HCT116 (cell line): ENCODE results near the gene DNAJC18. TPM values are rescaled to one million over a fixed set of nuclear protein-coding genes. Genes with fewer than 3 reads are reported as not detected.
A peak's percentile ranks its signal among the peaks of the same experiment; 100 is the strongest.

Experiments
- ATAC-seq: fragments of 200-7000 bp; cut with Tn5 transposase; 2 replicates; pipeline ENCODE4 v1.9.1; 2020; ENCODE audit warnings: mild to moderate bottlenecking, moderate library complexity
- BruUV-seq: library from RNA; stranded (reverse); fragments of 400-500 nt; replicated peaks from 2 replicates; lab custom pipeline; 2021; lab: Mats Ljungman, UMichigan
- CTCF ChIA-PET: fragments of 300-600 bp; sonication (Branson Sonifier 250); formaldehyde crosslinking; loops from one replicate; lab custom pipeline; 2021; ENCODE audit warnings: antibody characterized with exemption; lab: Charles Lee
- POLR2A ChIA-PET: fragments of 300-600, 350-600 bp; sonication (Branson Sonifier 250); formaldehyde crosslinking; loops from one replicate; lab custom pipeline; 2021; ENCODE audit warnings: antibody characterized with exemption; lab: Charles Lee
- RAD21 ChIA-PET, 2 experiments: fragments of 300-600 bp; sonication (Branson Sonifier 250); formaldehyde crosslinking; loops; one replicate each; lab custom pipeline; 2023; ENCODE audit warnings: low total read pairs in 2 of 2; ENCODE audit not compliant: uncharacterized antibody in 2 of 2, unreplicated experiment in 2 of 2, low non-redundant PET in 1 of 2; lab: Charles Lee
- DNase-seq: peaks from one replicate; pipeline ENCODE4 v3.0.0-alpha.2; 2010; ENCODE audit warnings: low read depth, low spot score
- H2AFZ ChIP-seq: fragments of 200-600 bp; shearing (Covaris generic), sonication (generic); 2 replicates; pipeline ENCODE4 v1.6.1; 2017; ENCODE audit warnings: low read depth, mixed run types, mixed read lengths, antibody characterized with exemption, low read length; ENCODE audit not compliant: poor library complexity, severe bottlenecking
- H3K27ac ChIP-seq: 2 replicates; pipeline ENCODE4 v1.5.1; 2012; ENCODE audit warnings: low read depth, low read length
- H3K27me3 ChIP-seq: fragments of 200-600 bp; sonication (generic); 2 replicates; pipeline ENCODE4 v1.6.1; 2016; ENCODE audit warnings: mixed run types, low read length, mixed read lengths; ENCODE audit not compliant: insufficient read depth
- H3K36me3 ChIP-seq, 2 experiments: fragments of 200-500 bp in 1 of 2; fragments of 200-600 bp in 1 of 2; sonication (Bioruptor generic) in 1 of 2; sonication (generic) in 1 of 2; 2 replicates each; pipeline versions ENCODE4 v1.5.1 to v1.6.1; 2014 to 2016; ENCODE audit warnings: low read length in 2 of 2, inconsistent platforms in 1 of 2, mixed read lengths in 1 of 2, mixed run types in 1 of 2; ENCODE audit not compliant: insufficient read depth in 2 of 2, control insufficient read depth in 1 of 2
- H3K4me1 ChIP-seq, 2 experiments: fragments of 200-600 bp in 1 of 2; sonication (generic) in 1 of 2; 2 replicates each; pipeline versions ENCODE4 v1.5.1 to v1.6.1; 2012 to 2017; ENCODE audit warnings: low read length in 2 of 2, inconsistent platforms in 1 of 2, mild to moderate bottlenecking in 1 of 2, mixed read lengths in 1 of 2, mixed run types in 1 of 2, moderate library complexity in 1 of 2; ENCODE audit not compliant: insufficient read depth in 2 of 2, control insufficient read depth in 1 of 2
- H3K4me2 ChIP-seq: fragments of 200-600 bp; sonication (generic); 2 replicates; pipeline ENCODE4 v1.6.1; 2017; ENCODE audit warnings: mixed run types, low read length, mixed read lengths
- H3K4me3 ChIP-seq, 2 experiments: fragments of 200-600 bp in 1 of 2; sonication (generic) in 1 of 2; replicated peaks in 1 of 2; 2 replicates each; pipeline ENCODE4 v1.5.1; 2011 to 2016; ENCODE audit warnings: low read length in 2 of 2, control low read depth in 1 of 2, low read depth in 1 of 2, mild to moderate bottlenecking in 1 of 2, mixed read lengths in 1 of 2, mixed run types in 1 of 2
- H3K79me2 ChIP-seq: fragments of 200-600 bp; sonication (generic); 2 replicates; pipeline ENCODE4 v1.6.1; 2017; ENCODE audit warnings: mild to moderate bottlenecking, mixed run types, low read length, moderate library complexity, mixed read lengths; ENCODE audit not compliant: insufficient read depth
- H3K9ac ChIP-seq: fragments of 200-600 bp; sonication (generic); 2 replicates; pipeline ENCODE4 v1.6.1; 2016; ENCODE audit warnings: low read length, mixed read lengths
- H3K9me2 ChIP-seq: fragments of 200-600 bp; sonication (generic), shearing (Covaris generic); 2 replicates; pipeline ENCODE4 v1.6.1; 2017; ENCODE audit warnings: mixed run types, mild to moderate bottlenecking, moderate library complexity; ENCODE audit not compliant: insufficient read depth
- H3K9me3 ChIP-seq, 2 experiments: fragments of 200-500 bp in 1 of 2; fragments of 200-600 bp in 1 of 2; sonication (Bioruptor generic) in 1 of 2; sonication (generic) in 1 of 2; 2 replicates each; pipeline ENCODE4 v1.6.1; 2014 to 2017; ENCODE audit warnings: low read length in 2 of 2, mixed read lengths in 2 of 2, inconsistent platforms in 1 of 2, low read depth in 1 of 2, mild to moderate bottlenecking in 1 of 2, mixed run types in 1 of 2, moderate library complexity in 1 of 2; ENCODE audit not compliant: control insufficient read depth in 1 of 2, insufficient read depth in 1 of 2
- H4K20me1 ChIP-seq: fragments of 200-600 bp; sonication (generic), shearing (Covaris generic); 2 replicates; pipeline ENCODE4 v1.6.1; 2017; ENCODE audit warnings: mixed run types, mild to moderate bottlenecking, moderate library complexity; ENCODE audit not compliant: insufficient read depth
- CBX3 ChIP-seq: IDR thresholded peaks from 2 replicates; pipeline ENCODE4 v1.6.1; 2012; ENCODE audit warnings: low read depth
- EGR1 ChIP-seq: IDR thresholded peaks from 2 replicates; pipeline ENCODE4 v1.6.1; 2012; ENCODE audit warnings: low read depth
- ELF1 ChIP-seq: IDR thresholded peaks from 2 replicates; pipeline ENCODE4 v1.6.1; 2012; ENCODE audit warnings: low read depth, borderline replicate concordance
- POLR2A ChIP-seq: IDR thresholded peaks from 2 replicates; pipeline ENCODE4 v1.7.0; 2011; ENCODE audit warnings: borderline replicate concordance; ENCODE audit not compliant: insufficient read depth, insufficient read length; ENCODE audit errors: extremely low read depth
- ZFX ChIP-seq: fragments of 450-650 bp; IDR thresholded peaks from 2 replicates; pipeline ENCODE4 v1.6.1; 2017
- intact Hi-C: fragments of 100-400 bp; cut with micrococcal nuclease; formaldehyde crosslinking; loops from 2 replicates; pipeline ENCODE4 v1.10.0; 2022
- total RNA-seq: library from RNA; stranded (reverse); gene quantifications from one replicate; pipeline ENCODE4 v1.2.1, GENCODE V29; 2021; ENCODE audit not compliant: unreplicated experiment
- TF ChIP-seq, protein P1 (sequence below): IDR thresholded peaks from 2 replicates; pipeline ENCODE4 v1.6.1; 2011; ENCODE audit warnings: mild to moderate bottlenecking, low read length, moderate library complexity; ENCODE audit not compliant: insufficient replicate concordance; ENCODE audit errors: extremely low read depth
- TF ChIP-seq, protein P2 (sequence below): IDR thresholded peaks from 2 replicates; pipeline ENCODE4 v1.6.1; 2012

Gene DNAJC18
- total RNA-seq, 1 experiment from 2014 or later: 5.7 TPM

DNA sequence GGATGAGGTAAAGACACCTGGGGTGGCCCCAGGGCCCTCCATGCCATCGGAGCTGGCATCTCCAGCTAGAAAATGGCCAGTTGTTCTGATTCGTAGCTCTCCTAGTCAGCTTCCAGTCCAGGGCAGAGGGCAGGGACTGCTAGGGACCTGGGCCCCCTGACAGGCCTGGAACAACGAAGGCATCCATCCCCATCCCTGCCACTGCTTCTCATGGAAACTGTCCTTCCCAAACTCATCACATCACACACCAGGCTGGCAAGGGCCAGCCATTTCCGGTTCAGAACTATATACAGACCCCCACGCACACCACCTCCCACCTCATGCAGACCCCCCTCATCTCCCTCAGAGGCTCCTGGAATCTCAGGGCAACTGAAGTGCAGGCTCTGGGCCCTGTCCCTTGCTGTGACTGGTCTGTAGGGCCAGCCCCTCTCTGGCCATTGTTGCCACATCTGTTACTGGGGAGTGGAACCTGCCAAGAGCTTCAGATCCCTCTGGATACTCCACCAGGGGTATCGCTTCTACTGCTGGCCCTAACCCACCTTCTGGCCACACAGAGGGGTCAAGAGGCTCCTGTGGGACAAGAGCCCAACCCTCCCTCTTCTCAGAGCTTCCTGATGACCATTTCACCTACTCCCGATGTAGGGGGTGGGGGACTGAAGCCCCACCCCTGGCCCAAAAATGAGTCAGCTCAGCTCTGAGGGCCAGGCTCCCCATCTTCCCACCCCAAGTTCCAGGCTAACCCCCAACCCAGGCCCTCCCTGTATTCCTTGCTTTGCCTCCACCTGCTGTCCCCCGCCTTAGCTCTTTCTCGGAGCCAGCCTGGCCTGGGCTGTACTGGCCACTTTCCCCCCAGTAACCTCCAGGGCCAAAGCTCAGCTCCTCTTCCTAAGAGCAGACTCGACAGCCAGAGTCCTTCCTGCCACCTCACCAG, 48.4 kb downstream of the DNAJC18 start:
- intact Hi-C loops: loop anchor here (5.0 kb wide), 1 partner anchor 814 kb away; the partner anchor contains the start of gene HSPA9
- no peak for DNase-seq
- no peaks in the 10 kb centered on the region for H3K36me3 ChIP-seq
- H3K27me3 ChIP-seq: no peaks in the 10 kb centered on the region
- H3K79me2 ChIP-seq: peaks cover 8% of the 10 kb centered on the region; the same call in 1 of the 2 replicates
- no peaks in the 10 kb centered on the region for H3K9me2 ChIP-seq
- H3K4me2 ChIP-seq: peak overlapping the region; percentile 87
- H4K20me1 ChIP-seq: no peaks in the 10 kb centered on the region
- H3K4me1 ChIP-seq: peaks cover 15 to 47% of the 10 kb centered on the region in 2 experiments
- POLR2A ChIA-PET: interaction anchor here (0.6 to 1.2 kb wide), 7 partner anchors 17 to 844 kb away, joined by 3 to 5 read pairs (median 4); partner anchors contain the start of gene PAIP2
- peak overlapping the region; percentile 89 for H3K9ac ChIP-seq
- no peaks in the 10 kb centered on the region for H3K9me3 ChIP-seq
- BruUV-seq: no TSS peak
- CTCF ChIA-PET: interaction anchor here (0.7 to 3.2 kb wide), 6 partner anchors 11 to 140 kb away, joined by 3 to 10 read pairs (median 4); partner anchors contain the start of genes PAIP2 and SPATA24
- H3K27ac ChIP-seq: peak overlapping the region; percentile 82
- no peak for ATAC-seq
- H3K4me3 ChIP-seq: peak overlapping the region; percentile 65 to 79
- TF ChIP-seq EGR1 (no peak), ZFX (no peak), CBX3 (no peak), POLR2A (no peak), ELF1 (no peak)
- TF ChIP-seq, protein P1, sequence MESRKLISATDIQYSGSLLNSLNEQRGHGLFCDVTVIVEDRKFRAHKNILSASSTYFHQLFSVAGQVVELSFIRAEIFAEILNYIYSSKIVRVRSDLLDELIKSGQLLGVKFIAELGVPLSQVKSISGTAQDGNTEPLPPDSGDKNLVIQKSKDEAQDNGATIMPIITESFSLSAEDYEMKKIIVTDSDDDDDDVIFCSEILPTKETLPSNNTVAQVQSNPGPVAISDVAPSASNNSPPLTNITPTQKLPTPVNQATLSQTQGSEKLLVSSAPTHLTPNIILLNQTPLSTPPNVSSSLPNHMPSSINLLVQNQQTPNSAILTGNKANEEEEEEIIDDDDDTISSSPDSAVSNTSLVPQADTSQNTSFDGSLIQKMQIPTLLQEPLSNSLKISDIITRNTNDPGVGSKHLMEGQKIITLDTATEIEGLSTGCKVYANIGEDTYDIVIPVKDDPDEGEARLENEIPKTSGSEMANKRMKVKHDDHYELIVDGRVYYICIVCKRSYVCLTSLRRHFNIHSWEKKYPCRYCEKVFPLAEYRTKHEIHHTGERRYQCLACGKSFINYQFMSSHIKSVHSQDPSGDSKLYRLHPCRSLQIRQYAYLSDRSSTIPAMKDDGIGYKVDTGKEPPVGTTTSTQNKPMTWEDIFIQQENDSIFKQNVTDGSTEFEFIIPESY: no peak
- TF ChIP-seq, protein P2, sequence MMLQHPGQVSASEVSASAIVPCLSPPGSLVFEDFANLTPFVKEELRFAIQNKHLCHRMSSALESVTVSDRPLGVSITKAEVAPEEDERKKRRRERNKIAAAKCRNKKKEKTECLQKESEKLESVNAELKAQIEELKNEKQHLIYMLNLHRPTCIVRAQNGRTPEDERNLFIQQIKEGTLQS: no peak
- RAD21 ChIA-PET: interaction anchor here in 1 of 2 experiments (0.9 kb wide), 1 partner anchor 17 kb away, joined by 3 read pairs; no protein-coding TSS in a partner anchor
- H2AFZ ChIP-seq: no peak overlapping the region
